K562 (cell line): ENCODE data around the gene ITPRIP.
A peak's percentile ranks its signal among the peaks of the same experiment; 100 is the strongest.

Source experiments
- ASH1L ChIP-seq: fragments of 450-650 bp; IDR thresholded peaks from 2 replicates; pipeline ENCODE4 v1.6.1; 2018; ENCODE audit warnings: borderline replicate concordance, mild to moderate bottlenecking, low read depth; ENCODE audit not compliant: partially characterized antibody
- BDP1 ChIP-seq: IDR thresholded peaks from 3 replicates; pipeline ENCODE4 v1.6.1; 2011; ENCODE audit not compliant: insufficient read length, insufficient read depth
- CBFB ChIP-seq: sonication (generic); formaldehyde crosslinking; IDR thresholded peaks from 2 replicates; pipeline ENCODE4 v1.4.0; 2020; ENCODE audit warnings: mild to moderate bottlenecking, missing genetic modification reagents
- CEBPB ChIP-seq: fragments of 450-650 bp; IDR thresholded peaks from 2 replicates; pipeline ENCODE4 v1.6.1; 2016; ENCODE audit warnings: missing genetic modification characterization, missing compliant biosample characterization
- EHMT2 ChIP-seq: fragments of 450-650 bp; IDR thresholded peaks from 2 replicates; pipeline ENCODE4 v1.6.1; 2018; ENCODE audit warnings: antibody characterized with exemption
- GABPB2 ChIP-seq: fragments of 250-450 bp; sonication (Bioruptor Pico); conservative IDR thresholded peaks from 2 replicates; pipeline ENCODE4 v1.5.1; 2021; ENCODE audit warnings: mild to moderate bottlenecking
- GTF2F1 ChIP-seq: IDR thresholded peaks from 2 replicates; pipeline ENCODE4 v1.6.1; 2011; ENCODE audit warnings: low read depth, low read length, improper control_type of control experiment
- PHF20 ChIP-seq: fragments of 450-650 bp; IDR thresholded peaks from 2 replicates; pipeline ENCODE4 v1.6.1; 2018; ENCODE audit not compliant: partially characterized antibody
- ZBTB1 ChIP-seq: sonication (generic); formaldehyde crosslinking; IDR thresholded peaks from 2 replicates; pipeline ENCODE4 v1.8.1; 2023; ENCODE audit warnings: missing genetic modification reagents, low read depth, mild to moderate bottlenecking, borderline replicate concordance
- ZNF561 ChIP-seq: fragments of 450-650 bp; formaldehyde crosslinking; conservative IDR thresholded peaks from 2 replicates; pipeline ENCODE4 v1.4.0; 2020; ENCODE audit warnings: mild to moderate bottlenecking, moderate library complexity
- TF ChIP-seq, protein P1 (sequence below): sonication (generic); formaldehyde crosslinking; IDR thresholded peaks from 2 replicates; pipeline ENCODE4 v1.9.0; 2022; ENCODE audit warnings: mild to moderate bottlenecking, missing genetic modification reagents
- TF ChIP-seq, protein P2 (sequence below): sonication (generic); formaldehyde crosslinking; IDR thresholded peaks from 2 replicates; pipeline ENCODE4 v1.8.1; 2023; ENCODE audit warnings: mild to moderate bottlenecking, missing genetic modification reagents
- TF ChIP-seq, protein P3 (sequence below): fragments of 200-800 bp; sonication (Bioruptor generic); IDR thresholded peaks from 2 replicates; pipeline ENCODE4 v1.6.1; 2017; ENCODE audit warnings: missing genetic modification characterization, missing compliant biosample characterization
- TF ChIP-seq, protein P4 (sequence below): sonication (generic); formaldehyde crosslinking; IDR thresholded peaks from 2 replicates; pipeline ENCODE4 v1.8.0; 2022; ENCODE audit warnings: missing genetic modification reagents, mild to moderate bottlenecking, moderate library complexity, borderline replicate concordance

DNA sequence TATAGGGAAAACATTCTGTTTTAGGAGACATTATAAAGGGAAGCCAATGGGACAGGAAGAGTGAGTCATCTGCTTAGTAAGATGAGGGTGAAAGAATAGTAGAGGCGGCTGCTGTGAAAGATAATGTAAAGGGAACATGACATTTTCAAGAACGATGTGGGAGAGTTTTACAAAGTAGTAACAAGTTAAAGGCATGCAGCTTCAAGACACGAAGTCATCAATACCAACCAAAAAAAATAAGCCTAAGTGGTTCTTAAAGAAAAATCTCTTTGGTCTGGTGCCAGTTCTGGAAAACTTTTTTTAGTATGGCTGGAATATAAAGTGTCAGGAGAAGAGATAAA is 77.5 kb downstream of the ITPRIP start:
- TF ChIP-seq GTF2F1 (no peak), PHF20 (no peak), CEBPB (tag) (no peak), ZBTB1 (CRISPR knock-in tag) (no peak), ASH1L (no peak), GABPB2 (no peak), EHMT2 (0 out of 2 replicates have a peak, but pooled peaks have one; percentile 67), CBFB (CRISPR knock-in tag) (no peak), ZNF561 (CRISPR knock-in tag) (no peak), BDP1 (no peak)
- TF ChIP-seq, protein P1, sequence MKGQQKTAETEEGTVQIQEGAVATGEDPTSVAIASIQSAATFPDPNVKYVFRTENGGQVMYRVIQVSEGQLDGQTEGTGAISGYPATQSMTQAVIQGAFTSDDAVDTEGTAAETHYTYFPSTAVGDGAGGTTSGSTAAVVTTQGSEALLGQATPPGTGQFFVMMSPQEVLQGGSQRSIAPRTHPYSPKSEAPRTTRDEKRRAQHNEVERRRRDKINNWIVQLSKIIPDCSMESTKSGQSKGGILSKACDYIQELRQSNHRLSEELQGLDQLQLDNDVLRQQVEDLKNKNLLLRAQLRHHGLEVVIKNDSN (CRISPR knock-in tag): no peak
- TF ChIP-seq, protein P2, sequence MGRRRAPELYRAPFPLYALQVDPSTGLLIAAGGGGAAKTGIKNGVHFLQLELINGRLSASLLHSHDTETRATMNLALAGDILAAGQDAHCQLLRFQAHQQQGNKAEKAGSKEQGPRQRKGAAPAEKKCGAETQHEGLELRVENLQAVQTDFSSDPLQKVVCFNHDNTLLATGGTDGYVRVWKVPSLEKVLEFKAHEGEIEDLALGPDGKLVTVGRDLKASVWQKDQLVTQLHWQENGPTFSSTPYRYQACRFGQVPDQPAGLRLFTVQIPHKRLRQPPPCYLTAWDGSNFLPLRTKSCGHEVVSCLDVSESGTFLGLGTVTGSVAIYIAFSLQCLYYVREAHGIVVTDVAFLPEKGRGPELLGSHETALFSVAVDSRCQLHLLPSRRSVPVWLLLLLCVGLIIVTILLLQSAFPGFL: no peak
- TF ChIP-seq, protein P3, sequence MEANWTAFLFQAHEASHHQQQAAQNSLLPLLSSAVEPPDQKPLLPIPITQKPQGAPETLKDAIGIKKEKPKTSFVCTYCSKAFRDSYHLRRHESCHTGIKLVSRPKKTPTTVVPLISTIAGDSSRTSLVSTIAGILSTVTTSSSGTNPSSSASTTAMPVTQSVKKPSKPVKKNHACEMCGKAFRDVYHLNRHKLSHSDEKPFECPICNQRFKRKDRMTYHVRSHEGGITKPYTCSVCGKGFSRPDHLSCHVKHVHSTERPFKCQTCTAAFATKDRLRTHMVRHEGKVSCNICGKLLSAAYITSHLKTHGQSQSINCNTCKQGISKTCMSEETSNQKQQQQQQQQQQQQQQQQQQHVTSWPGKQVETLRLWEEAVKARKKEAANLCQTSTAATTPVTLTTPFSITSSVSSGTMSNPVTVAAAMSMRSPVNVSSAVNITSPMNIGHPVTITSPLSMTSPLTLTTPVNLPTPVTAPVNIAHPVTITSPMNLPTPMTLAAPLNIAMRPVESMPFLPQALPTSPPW: no peak
- TF ChIP-seq, protein P4, sequence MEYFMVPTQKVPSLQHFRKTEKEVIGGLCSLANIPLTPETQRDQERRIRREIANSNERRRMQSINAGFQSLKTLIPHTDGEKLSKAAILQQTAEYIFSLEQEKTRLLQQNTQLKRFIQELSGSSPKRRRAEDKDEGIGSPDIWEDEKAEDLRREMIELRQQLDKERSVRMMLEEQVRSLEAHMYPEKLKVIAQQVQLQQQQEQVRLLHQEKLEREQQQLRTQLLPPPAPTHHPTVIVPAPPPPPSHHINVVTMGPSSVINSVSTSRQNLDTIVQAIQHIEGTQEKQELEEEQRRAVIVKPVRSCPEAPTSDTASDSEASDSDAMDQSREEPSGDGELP (CRISPR knock-in tag): no peak
